Left kidney (tissue), 2 donors: Measurements from ENCODE around the gene NBEA. TPM values are rescaled to one million over a fixed set of nuclear protein-coding genes. Genes with fewer than 3 reads are reported as not detected.

Source experiments
- DNase-seq: peaks from one replicate; pipeline ENCODE4 v3.0.0-alpha.2; 2013
- polyA plus RNA-seq: library from polyadenylated mRNA; unstranded; fragments of 120-200 nt; gene quantifications from one replicate; pipeline ENCODE4 v1.2.1, GENCODE V29; 2013; ENCODE audit not compliant: insufficient read length

The NBEA gene
- polyA plus RNA-seq, 1 donor: 19.8 TPM

DNA sequence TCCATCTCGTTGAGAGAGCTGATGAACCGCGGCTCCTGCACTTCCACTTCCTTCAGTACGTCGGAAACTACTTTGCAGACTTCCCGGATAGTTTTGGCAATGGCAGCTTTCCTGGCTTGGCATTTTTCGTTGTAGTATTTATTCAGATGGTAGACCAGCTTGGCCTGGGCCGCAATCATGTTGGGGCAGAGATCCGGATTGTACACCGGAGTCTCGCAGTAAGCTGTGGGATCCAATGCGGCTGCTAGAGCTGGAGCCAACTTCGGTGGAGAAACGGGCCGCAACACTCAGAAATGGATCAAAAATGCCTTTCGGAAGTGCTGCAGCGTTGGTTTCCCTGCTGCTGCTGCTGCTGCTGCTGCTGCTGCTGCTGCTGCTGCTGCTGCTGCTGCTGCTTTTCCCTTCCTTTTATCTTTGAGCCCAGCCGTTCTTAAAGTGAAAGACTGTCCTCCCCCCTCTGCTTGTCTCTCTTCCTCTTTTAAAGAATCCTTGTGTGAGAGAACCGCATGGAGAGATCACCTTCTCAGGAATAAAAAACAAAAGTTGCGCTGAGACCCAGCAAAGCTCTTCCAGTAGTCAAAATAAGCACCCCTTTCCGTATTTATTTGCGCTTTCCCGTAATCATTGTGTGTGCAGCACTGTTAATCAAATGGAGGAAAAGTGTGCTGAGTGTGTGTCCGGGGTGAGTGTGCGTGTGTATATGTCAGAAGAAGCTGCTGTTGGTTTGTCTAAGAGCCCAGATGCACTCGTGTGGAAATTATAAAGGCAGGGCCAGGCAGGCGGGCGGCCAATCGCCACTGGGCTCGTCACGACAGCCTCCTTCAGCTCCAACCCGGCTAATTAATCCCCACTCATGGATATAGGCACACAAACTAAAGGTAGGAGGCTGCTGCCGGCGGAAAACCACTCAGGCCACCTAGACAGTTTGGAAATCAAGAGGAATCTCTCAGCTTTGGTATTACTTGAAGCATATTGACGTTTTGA is 534.2 kb downstream of the NBEA start, which contains the start of gene MAB21L1:
MAB21L1 (minus strand) TSS at position 730 of the 984 bp plus-strand sequence; CDS start at position 179, 551 bp downstream.
- DNase-seq: peak; percentile 42

DNA sequence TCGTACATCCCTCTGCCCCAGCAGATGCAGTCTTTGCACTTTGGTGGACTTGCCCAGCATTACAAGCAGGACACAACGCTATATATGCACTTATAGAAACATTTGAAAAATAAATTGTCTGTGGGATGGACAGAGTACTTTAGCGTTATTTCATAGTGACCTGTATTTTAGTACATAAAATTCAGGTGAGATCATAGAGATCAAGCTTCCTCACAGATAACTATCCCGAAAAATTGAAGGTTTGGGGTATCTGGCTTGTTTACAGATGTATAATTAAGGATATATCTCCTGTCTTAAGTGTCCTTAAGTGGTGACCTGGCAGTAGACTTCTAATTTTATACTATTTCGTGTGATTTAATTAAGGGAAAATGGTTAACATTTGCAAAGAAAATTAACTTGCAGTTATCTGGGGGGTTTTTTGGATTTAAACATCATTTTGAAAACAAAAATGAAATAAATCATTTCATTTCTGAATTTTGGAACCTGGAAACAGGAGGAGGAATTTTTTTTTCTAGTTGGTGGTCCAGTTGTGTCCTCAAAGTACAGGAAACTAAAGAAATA is 535.4 kb downstream of the NBEA start:
- peak; percentile 11 for DNase-seq

DNA sequence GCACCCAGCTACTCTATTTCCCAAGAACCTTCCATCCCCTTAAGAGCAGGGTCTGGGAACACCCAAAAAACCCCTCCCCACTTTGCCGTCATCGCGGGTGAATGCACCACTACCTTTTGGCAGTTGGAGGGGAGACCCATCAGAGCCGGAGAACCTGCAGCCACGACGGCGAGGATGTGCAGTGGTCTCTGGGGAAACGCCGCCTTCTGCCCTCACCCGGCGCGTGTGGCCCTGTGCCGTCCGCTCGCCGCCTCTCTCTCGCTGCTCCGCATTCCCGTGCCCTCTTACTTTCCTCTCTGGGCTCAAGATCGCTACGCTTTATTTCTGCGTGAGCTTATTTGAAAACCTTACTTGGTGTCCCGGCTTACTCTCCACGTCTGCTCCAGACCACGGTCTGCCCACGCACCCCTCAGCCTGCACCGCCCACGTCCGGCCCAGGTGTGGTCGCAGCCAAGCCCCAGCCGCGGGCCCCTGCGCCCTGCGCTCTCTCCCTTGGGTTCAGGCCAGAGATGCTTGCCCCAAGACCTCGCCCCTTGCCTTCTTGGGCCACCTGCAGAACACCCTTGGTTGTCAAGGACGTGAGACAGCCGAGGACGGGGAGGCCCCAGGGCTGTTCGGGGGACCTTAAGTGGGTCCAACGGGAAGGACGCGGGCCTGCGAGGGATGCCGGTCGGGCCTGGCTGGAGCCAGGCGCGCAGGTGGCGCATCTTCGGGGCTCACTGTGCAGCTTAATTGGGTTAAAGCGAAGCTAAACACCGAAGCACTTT is 536.4 kb downstream of the NBEA start:
- no peak for DNase-seq

DNA sequence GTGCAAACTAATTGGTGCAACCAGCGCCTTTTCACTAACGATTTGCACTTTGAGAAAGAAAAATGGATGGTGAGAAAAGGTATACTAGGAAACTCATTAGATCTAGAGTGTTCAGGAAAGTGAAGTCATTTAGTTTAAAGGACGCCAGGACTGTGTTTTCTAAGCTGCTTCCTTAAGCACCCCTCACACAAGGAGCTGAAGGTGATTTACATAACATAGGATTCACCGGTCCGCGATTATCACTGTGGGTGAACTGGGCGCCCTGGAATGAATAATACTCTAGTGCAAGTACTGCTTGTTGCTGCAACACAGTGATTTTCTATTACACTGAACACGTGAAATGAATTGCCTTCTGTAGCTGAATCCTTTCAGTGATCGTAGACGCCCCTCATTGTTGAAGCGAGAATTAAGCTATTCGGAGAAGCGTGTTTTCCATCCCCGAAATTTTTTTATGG is 537.0 kb downstream of the NBEA start:
- peak; percentile 24 for DNase-seq

DNA sequence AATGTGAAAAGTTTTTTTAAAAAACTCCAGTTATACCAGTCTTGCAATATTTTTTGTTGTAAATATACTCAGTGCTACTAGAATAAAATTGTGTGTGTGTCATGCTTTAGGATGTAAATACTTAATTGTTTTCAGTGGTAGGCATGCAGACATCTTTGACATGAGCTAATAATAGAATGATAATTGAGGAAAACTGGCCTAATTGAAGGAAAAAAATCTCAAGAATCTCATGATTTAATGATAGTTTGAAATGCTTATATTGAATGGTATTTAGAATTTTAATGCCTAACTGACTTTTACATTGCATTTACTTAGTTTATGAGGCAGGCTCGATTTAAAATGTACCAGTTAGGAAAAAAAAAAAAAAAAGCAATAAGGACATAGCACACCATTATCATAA is 537.6 kb downstream of the NBEA start:
- DNase-seq: no peak

DNA sequence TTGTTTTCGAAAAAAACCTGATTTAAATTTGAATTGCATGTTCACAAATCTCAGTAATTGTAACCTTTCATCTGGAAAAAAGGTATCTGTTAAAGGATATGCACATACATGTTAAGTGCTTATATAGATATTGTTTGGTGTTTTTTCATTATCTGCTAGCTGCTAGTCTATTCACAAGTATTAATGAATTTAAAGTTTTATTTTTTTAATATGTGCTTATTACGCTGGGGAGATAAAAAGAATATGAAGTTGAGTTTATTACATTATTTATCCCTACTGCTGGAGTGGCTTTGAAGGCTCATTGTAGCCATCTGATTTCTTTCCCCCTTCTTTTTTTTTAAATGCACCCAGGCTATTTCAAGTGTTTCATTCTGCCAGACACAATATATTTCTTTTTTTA is 538.3 kb downstream of the NBEA start:
- DNase-seq: no peak

DNA sequence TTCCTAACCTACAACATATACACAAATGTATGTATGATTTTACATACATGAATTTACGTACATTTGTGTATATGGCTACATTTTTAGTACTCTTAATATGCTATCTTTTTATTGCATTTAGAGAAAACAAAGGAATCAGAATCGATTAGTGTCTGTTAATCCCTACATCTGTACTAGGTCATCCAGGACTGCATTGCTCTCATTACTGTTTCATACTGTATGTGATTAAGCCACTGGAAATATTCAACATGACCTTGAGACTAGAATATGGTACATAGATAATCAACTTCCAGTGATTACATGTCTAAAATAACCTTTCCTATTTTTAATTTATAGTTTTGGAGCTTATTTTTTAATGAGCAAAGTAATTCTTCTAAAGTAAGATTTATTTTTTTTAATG is 539.7 kb downstream of the NBEA start:
- DNase-seq: no peak

DNA sequence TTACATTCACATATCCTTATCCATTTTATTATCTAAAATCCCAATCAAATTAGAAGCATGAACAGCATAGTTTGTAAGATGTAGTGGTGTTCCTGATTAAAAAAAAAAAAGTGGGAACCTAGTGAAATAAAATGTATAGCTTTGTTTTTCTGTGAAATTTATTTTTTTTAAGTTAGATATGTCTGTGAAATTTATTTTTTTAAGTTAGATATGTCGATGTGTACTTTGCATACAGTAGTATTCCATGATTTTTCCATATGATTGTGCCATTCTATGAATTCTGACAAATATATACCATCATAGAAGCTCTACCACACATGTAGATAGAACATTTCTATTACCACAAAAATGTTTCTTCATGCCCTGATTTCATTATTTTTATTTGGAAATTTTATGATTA is 540.5 kb downstream of the NBEA start:
- DNase-seq: no peak

DNA sequence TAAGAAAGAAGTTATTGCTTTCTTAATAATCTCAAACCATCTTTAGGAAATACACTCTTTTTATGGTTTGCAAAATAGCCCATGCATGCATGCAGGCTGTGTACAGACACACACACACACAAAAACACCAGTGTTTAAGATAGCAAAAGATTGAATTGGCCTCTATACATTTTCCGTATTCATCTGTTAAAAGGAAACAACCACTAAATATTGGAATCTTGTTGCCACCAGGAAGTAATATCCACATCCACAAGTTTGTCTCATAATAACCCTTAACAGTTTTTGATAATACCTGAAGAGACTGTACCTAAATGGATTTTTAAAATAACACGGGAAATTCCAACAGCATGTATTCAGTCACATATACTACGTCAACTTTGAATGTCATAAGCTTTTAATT is 541.7 kb downstream of the NBEA start:
- DNase-seq: no peak

DNA sequence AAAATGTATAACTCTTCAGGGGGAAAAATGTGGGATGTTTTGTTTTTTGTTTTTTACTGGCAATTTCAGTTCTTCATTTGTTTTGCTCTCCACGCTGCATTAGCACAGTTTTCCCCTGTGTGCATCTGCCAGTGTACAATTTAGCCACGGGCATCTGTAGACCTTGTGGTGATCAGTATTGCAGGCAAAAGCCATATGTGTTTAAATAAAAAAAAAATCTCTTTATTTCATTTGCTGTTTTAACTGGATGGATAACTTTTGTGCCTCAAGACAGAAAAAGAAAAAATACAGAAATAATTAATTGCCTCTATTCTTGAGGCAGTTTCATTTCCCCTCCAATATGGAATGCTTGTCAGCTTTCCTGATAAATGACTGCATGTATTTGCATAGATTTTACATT is 542.3 kb downstream of the NBEA start:
- DNase-seq: no peak

DNA sequence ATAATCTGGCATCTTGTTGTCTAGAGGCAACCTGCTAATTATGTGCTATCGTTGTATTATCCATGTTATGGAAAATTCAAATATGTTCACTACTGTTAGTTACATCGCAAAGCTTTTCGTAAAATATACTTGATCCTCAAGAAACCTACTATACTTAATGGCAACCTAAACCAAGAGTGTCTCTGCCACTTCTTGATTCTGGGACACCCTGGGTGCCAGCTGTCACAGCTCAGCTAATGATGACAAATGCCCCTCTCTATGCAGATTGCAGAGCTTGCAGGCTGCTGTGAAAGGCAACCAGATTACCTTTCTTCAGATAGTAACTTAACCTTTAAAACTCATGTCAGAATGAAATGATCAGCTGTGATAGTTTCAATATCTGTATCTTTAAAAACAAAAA is 543.4 kb downstream of the NBEA start:
- DNase-seq: no peak

DNA sequence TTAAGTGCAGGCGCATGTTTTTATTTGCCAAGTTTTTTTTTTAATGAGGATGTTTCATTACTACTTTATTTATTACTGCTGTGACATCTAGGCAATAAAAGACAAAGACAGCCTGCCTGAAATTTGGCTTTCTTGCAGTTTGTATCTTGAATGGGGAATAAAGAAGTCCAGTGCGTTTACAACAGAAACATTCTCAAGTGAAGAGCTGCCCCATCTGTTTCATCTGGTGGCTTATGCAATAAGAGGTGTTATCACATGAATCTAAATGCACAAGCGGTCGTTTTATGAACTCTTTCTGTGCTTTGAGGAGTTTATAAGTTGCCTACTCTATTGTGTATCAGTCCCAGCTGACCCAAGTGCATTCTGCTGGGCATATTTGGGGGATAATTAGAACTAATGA is 547.0 kb downstream of the NBEA start:
- DNase-seq: peak; percentile 28

DNA sequence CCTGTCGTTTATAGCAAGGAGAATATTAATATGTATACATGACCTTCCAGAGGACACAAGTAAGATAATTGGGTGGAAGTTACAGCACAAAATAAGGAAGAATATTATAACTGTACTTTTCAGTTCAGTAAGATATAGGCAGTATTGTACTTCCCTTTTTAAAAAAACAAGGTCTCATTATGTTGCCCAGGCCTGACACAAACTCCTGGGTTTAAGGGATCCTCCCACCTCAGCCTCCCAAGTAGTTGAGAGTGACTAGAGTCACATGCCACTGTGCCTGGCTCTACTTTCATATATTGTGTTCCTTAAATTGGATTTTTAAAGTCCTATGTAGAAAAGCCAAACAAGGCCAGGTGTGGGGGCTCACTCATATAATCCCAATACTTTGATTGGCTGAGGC is 553.9 kb downstream of the NBEA start:
- DNase-seq: no peak

DNA sequence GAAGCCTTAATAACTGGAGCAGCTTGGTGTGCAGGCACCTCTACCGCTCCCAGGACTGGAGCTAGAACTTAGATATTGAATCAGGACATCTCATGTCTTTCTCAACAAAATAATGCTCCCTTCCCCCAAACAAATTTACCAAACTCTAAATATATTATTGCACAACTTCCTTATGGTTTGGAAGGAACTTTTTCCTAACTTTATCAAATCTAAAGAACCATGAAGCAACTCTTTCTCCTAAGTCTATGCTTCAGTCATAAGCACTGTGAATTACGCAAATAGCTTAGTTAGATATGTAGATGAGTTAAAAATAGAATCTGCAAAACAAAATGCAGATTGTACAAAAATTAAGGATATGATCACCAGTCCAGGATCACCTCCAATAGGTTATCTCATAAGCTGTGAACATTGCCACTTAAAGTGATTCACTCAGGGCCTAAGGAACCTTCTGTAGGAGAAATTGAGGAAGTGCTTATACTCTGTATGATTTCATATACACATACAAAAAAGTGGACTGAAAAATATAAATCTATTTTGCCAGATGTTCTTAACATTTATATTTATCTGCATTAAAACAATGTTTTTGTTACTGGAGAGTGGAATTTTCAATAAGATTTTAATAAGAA is 554.8 kb downstream of the NBEA start:
- no peak for DNase-seq

DNA sequence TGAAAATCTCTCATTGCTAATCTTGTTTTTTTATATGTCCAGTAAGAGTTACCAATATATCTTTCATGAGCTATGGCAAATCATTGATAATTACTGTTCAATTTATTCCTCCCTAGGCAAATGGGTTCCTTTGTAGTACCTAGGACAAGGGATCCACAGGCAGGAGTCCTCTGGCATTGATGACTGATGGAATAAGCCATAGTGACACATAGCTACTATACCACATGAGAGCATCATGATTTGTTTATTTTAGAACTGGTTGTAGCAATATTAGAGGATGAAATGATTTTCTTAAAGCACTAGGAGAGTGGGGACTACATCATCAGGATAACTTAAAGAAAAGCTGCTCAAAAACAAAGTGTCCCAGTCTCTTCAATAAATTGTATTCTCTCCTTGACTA is 556.2 kb downstream of the NBEA start:
- no peak for DNase-seq

DNA sequence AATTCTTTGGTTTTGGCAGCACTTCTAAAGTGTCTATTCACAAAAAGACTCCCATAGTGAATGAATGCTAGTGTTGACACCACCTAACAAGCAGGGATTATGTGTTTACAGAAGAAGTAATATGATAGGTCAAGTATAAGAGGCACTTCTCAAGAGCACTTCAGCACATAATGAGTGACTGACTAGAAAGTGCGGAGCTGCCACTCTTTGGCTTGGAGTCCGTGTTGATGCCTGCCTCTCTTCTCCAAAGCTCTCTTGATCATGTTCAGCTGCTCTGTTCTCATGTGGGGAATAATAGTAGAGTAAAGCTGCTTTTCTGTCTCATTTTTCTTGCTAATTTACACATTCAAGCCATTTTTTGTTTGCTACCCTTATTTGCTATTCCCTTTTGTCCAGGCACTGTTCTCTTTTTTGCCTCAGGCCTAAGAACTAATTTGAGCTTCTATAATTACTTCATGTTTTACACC is 557.2 kb downstream of the NBEA start:
- DNase-seq: no peak

DNA sequence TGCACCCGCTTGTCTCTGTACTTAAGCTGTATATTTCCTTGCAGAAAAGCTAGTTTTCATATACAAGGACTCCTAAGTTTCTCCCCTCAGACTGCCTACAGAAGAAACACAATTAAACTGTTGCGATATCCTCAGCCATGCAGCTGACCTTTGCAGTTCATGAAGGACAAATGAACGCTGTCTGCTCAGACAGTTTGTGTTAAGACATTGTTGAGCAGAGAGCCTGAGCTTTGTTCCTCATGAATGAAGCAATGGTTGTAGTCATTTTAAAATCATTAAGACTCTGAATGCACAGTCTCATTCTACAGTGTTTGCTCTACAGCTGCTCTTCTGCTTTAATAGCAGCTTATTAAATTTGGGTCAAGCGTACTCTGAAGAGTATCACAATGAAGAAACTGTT is 557.6 kb downstream of the NBEA start:
- DNase-seq: no peak

DNA sequence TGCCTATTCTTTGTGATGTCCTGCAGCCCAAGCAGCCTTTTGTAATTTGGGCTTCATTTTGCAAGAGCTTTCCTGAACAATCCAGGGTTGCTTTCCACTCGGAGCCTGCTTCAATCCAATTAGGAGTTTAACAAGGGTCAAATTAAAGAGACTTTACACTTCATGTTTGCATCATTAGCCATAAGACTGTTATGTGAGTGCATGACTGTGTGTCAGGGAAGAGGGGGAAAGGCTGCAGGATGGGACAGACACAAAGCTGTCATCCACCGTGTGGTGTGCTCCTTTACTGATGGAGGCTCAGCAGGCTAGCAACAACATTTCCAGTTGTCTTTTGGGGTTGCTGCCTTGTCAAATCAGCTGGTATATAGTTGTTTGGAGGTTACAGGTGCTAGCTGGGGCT is 558.1 kb downstream of the NBEA start:
- no peak for DNase-seq

DNA sequence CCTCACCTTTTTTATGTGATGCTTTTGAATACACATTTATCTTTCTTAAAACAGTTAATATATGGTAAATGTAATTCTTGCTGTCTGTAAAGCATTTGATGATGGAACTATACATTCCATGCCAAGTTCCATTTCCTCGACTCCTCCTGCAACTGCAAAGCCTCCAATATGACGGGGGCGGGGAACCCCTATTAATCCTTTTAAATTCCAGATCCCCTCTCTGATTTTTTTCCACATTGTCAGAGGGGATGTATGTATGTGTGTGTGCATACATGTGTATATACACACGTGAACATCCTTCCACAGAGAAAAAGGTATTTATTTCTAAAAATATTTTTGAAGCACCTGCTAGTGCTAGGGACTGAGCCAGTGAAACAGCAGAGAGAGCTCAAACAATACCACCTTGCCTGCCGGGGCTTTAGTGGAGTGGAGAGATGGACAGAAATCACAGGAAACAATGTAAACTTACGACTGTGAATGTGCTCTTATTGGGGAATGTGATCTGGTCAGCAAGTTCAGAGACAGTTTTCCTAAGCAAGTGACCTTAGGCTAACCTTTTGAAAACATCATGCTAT is 559.7 kb downstream of the NBEA start:
- no peak for DNase-seq

DNA sequence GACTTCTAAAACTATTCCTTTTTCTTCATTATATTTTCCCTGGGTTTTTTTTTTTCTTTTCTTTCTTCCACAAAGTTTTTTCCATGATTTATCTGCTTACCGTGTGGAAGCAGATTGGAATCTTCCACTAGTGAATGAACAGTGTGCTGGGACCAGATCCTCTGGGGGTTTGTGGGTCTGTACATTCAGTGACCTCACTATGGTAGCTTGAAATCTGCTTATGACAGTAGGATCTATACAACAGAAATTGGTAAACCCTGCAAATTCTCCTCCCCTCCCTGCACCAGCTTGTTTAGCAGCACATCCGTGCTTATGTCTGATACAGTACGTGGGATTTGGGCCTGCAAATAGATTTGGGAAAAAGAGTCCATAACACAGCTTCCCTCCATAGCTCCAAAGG is 560.4 kb downstream of the NBEA start:
- DNase-seq: no peak

DNA sequence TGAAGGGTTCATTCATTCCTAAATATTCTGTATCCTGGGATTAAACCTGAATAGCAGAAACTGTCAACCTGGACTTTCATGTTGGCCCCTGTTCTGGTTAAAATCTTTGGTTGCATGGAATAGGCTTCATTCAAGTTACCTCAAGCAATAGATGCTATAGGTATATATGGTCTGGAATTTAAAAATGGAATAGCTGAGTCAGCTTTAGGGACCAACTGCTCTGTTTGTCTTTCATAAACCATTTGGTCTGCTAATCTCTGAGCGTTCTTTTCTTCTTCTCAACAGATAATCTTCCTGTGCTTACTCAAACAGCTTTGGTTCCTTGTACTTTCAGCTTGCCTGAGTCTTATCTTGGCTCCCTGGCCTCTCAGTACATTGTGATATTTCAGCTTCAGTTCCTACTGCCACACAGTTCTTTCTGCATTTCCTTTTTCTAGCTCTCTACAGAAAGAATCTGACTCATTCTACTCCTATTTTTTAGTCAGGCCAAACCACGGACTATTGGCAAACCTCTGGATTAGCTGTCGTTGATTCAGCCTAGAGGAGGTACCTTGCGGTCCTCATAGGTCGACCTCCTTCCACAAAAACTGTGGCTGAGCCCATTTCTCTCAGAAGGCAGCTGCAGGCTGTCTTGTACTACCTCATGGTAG is 570.3 kb downstream of the NBEA start:
- no peak for DNase-seq
